Prostate gland (tissue), 2 donors: ENCODE results near the gene SIK2.

Experiments used
- CTCF ChIP-seq, 4 experiments: fragments of 200-600 bp in 2 of 4; fragments of 450-650 bp in 2 of 4; sonication (generic) in 2 of 4; IDR thresholded peaks; 1 replicate in 3 of 4; 2 replicates in 1 of 4; pipeline ENCODE4 v1.5.1; 2016 to 2019; ENCODE audit warnings: antibody characterized with exemption in 4 of 4, mild to moderate bottlenecking in 2 of 4, moderate library complexity in 2 of 4
- POLR2A ChIP-seq: fragments of 450-650 bp; IDR thresholded peaks from one replicate; pipeline ENCODE4 v1.6.1; 2016; ENCODE audit warnings: antibody characterized with exemption, mild to moderate bottlenecking

- TF ChIP-seq POLR2A = no peak
- no peak for TF ChIP-seq CTCF (IDR thresholded peaks at IDR 0.05)
Observed at GRCh38 chr11:111691176-111691575, 88.9 kb downstream of the SIK2 start.
